ENCODE data around the gene GJA1.

GRCh38 chr6:121480099-121480713, 44.8 kb downstream of the GJA1 start:
- TF ChIP-seq CTCF (IDR thresholded peaks at IDR 0.05; ENCODE audit: insufficient read depth, low read length, poor library complexity, severe bottlenecking) (no peak), EZH2phosphoT487 (conservative IDR thresholded peaks at IDR 0.05; ENCODE audit: low read length) (no peak)
